Activated CD8-positive, alpha-beta T cell treated with anti-CD3 and anti-CD28 coated beads, Interleukin-2, amount 10 ng/mL, durations not matched to agents 7 days and 5 days (primary cell): ENCODE data around the gene FCHSD2. TPM values are rescaled to one million over a fixed set of nuclear protein-coding genes. Genes with fewer than 3 reads are reported as not detected.
"Not testable (repeated sequence)": the region's sequence is repeated elsewhere in the genome, so short reads cannot be mapped to it uniquely, and the experiment has no call there.

Source experiments
- ATAC-seq: fragments of 150-1000 bp; cut with Tn5 transposase; one replicate; pipeline ENCODE4 v1.10.0; 2021; ENCODE audit warnings: moderate library complexity
- CTCF ChIA-PET: fragments of 350-600 bp; sonication (Branson Sonifier 250); formaldehyde crosslinking; loops from one replicate; lab custom pipeline; 2021; ENCODE audit warnings: antibody characterized with exemption; lab: Charles Lee
- POLR2A ChIA-PET: fragments of 350-600 bp; sonication (Branson Sonifier 250); formaldehyde crosslinking; loops from one replicate; lab custom pipeline; 2021; ENCODE audit warnings: antibody characterized with exemption; lab: Charles Lee
- DNase-seq: peaks from one replicate; pipeline ENCODE4 v3.0.0-alpha.2; 2020
- H3K27ac Mint-ChIP-seq: one replicate; pipeline ENCODE4 v1.8.0; 2021; ENCODE audit warnings: mild to moderate bottlenecking, mixed read lengths
- H3K27me3 Mint-ChIP-seq: one replicate; pipeline ENCODE4 v1.8.0; 2021; ENCODE audit warnings: low read depth, mixed read lengths
- H3K36me3 Mint-ChIP-seq: one replicate; pipeline ENCODE4 v1.8.0; 2021; ENCODE audit warnings: low read depth, mixed read lengths
- H3K4me1 Mint-ChIP-seq: one replicate; pipeline ENCODE4 v1.8.0; 2021; ENCODE audit warnings: low read depth, mixed read lengths
- H3K4me3 Mint-ChIP-seq: one replicate; pipeline ENCODE4 v1.8.0; 2021; ENCODE audit warnings: mild to moderate bottlenecking, mixed read lengths
- H3K9me3 Mint-ChIP-seq: one replicate; pipeline ENCODE4 v1.8.0; 2022; ENCODE audit warnings: mixed read lengths; ENCODE audit not compliant: insufficient read depth
- total RNA-seq, 2 experiments: library from RNA; stranded (reverse); gene quantifications; one replicate each; pipeline ENCODE4 v1.2.3, GENCODE V29; 2021

Gene FCHSD2
- total RNA-seq, 2 experiments from 2014 or later: 49.6 to 51.8 TPM

DNA sequence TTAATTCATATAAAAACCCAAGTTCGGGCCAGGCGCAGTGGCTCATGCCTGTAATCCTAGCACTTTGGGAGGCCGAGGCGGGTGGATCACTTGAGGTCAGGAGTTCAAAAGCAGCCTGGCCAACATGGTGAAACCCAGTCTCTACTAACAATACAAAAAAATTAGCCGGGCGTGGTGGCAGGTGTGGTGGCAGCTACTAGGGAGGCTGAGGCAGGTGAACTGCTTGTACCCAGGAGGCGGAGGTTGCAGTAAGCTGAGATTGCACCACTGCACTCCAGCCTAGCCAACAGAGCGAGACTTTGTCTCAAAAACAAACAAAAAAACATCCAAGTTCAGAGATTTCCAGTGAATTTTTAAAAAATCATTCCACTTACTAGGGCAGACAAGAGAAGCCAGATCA is 5.4 kb downstream of the FCHSD2 start:
- CTCF ChIA-PET: interaction anchor here (0.6 to 8.6 kb wide), 6 partner anchors 10 to 213 kb away, joined by 3 to 124 read pairs (median 5); no protein-coding TSS in a partner anchor
- not testable (repeated sequence) for H3K4me3 Mint-ChIP-seq, ATAC-seq, H3K27me3 Mint-ChIP-seq, DNase-seq, H3K9me3 Mint-ChIP-seq, H3K27ac Mint-ChIP-seq
- peaks cover 42% of the 10 kb centered on the region for H3K4me1 Mint-ChIP-seq
- POLR2A ChIA-PET: interaction anchor here (1.1 kb wide), 2 partner anchors 10 to 298 kb away, joined by 3 read pairs; no protein-coding TSS in a partner anchor
- peaks cover 72% of the 10 kb centered on the region for H3K36me3 Mint-ChIP-seq

DNA sequence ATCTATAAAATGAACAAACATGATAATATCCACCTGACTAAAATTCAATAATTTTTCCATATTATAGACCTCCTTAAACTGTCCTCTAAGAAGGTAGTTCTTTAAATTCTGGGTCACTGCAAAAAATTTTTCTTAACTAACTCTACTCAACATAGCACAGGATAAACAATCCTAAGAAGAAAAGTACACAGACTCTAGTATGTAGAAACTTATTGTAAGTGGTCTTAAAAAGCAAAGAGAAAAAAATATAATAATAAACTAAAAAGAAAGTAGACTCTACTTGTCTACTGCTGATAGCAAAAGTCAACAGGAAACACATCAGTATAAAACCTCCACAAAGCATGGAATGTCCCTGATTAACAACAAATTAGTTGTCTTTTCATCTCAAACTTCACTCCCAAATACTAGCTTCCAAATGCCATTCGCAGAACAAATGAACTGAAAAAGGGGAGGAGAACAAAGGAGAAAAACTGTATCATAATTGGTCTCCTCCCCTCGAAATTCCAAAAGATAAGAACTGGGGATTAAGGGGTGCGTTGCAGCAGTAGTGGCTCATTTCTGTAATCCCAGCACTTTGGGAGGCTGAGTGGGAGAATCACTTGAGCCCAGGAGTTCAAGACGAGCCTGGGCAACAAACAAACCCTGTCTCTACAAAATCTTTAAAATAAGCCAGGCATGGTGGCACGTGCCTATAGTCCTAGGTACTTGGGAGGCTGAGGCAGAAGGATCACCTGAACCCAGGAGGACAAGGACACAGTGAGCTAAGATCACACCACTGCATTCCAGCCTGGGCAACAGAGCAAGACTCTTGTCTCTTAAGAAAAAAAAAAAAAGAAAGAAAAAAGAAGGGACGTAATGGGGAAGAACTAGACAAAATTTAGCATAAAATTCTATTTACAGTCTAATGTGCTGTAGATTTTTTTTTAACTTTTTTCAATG is 6.5 kb downstream of the FCHSD2 start:
- DNase-seq: no peak
- Mint-ChIP-seq H3K4me1 (peaks cover 42% of the 10 kb centered on the region), H3K27me3 (no peaks in the 10 kb centered on the region), H3K36me3 (peaks cover 70% of the 10 kb centered on the region), H3K9me3 (no peaks in the 10 kb centered on the region), H3K4me3 (no peak overlapping the region), H3K27ac (no peak overlapping the region)
- no peak for ATAC-seq
- ChIA-PET POLR2A (interaction anchor here (1.1 kb wide), 1 partner anchor 9 kb away, joined by 3 read pairs; no protein-coding TSS in a partner anchor), CTCF (interaction anchor here (0.7 to 8.6 kb wide), 8 partner anchors 8 to 303 kb away, joined by 3 to 124 read pairs (median 3); no protein-coding TSS in a partner anchor)

DNA sequence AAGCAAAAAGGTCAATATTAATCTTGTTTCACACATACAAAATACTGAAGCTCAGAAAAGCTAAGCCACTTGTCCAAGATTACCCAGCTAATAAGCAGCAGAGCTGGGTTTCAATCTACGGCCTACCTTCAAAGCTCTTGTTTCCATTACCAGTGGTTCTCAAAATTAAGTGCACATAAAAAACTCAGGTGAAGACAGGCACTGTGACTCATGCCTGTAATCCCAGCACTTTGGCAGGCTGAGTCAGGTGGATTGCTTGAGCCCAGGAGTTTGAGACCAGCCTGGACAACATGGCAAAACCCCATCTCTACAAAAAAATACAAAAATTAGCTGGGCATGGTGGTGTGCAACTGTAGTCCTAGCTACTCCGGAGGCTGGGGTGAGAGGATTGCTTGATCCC is 9.8 kb downstream of the FCHSD2 start:
- not testable (repeated sequence) for H3K27me3 Mint-ChIP-seq, DNase-seq, H3K4me3 Mint-ChIP-seq, ATAC-seq, H3K27ac Mint-ChIP-seq, H3K9me3 Mint-ChIP-seq
- peaks cover 13% of the 10 kb centered on the region for H3K4me1 Mint-ChIP-seq
- CTCF ChIA-PET: interaction anchor here (1.8 kb wide), 1 partner anchor 10 kb away, joined by 8 read pairs; the partner anchor contains the start of gene FCHSD2
- peaks cover 62% of the 10 kb centered on the region for H3K36me3 Mint-ChIP-seq
- POLR2A ChIA-PET: interaction anchor here (0.6 to 1.1 kb wide), 2 partner anchors 10 to 1026 kb away, joined by 3 to 4 read pairs; partner anchors contain the start of gene FCHSD2

DNA sequence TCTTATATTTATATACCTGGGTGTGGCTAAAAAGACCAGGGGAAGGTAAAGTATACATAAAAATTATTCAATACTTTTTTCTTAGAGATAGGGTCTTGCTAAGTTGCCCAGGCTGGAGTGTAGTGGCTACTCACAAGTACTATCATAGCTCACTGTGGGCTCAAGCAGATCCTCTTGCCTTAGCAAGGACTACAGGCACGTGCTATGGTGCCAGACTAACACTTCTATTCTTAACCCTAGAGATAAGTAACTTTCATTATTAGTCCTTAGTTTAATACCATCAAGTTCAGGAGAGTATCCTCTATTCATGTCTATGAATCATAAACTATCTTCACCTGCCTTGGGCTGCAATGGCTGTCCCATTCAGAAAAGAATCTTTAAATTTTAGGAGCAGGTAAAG is 11.9 kb downstream of the FCHSD2 start:
- CTCF ChIA-PET: interaction anchor here (0.8 to 2.1 kb wide), 3 partner anchors 12 to 47 kb away, joined by 3 to 5 read pairs (median 5); partner anchors contain the start of gene FCHSD2

DNA sequence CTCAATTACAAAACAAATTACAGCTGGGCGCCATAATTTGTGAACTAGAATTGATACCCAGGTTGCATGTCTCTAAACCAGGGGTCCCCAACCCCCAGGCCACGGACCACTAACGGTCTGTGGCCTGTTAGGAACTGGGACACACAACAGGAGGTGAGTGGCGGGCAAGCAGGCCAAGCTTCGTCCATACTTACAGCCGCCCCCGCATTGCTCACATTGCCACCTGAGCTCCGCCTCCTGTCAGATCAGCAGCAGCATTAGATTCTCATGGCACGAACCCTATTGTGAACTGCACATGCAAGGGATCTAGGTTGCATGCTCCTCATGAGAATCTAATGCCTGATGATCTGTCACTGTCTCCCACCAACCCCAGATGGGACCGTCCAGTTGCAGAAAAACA is 12.9 kb downstream of the FCHSD2 start:
- ChIA-PET CTCF (interaction anchor here (1.5 to 2.1 kb wide), 2 partner anchors 13 to 48 kb away, joined by 5 read pairs; partner anchors contain the start of gene FCHSD2), POLR2A (no interaction called here)
- ATAC-seq: no peak
- Mint-ChIP-seq H3K27me3 (no peaks in the 10 kb centered on the region), H3K4me1 (no peaks in the 10 kb centered on the region), H3K36me3 (peaks cover 63% of the 10 kb centered on the region), H3K27ac (no peak overlapping the region), H3K9me3 (no peaks in the 10 kb centered on the region), H3K4me3 (no peak overlapping the region)
- DNase-seq: no peak

More for the DNA sequence above, 11.9 kb downstream of the FCHSD2 start:
- peak overlapping the region; percentile 49 for H3K27ac Mint-ChIP-seq
- POLR2A ChIA-PET: no interaction called here
- no peak for ATAC-seq
- no peak for DNase-seq
- no peak overlapping the region for H3K4me3 Mint-ChIP-seq
- peaks cover 59% of the 10 kb centered on the region for H3K36me3 Mint-ChIP-seq
- peaks cover under 1% of the 10 kb centered on the region for H3K4me1 Mint-ChIP-seq
- H3K9me3 Mint-ChIP-seq: no peaks in the 10 kb centered on the region
- no peaks in the 10 kb centered on the region for H3K27me3 Mint-ChIP-seq

DNA sequence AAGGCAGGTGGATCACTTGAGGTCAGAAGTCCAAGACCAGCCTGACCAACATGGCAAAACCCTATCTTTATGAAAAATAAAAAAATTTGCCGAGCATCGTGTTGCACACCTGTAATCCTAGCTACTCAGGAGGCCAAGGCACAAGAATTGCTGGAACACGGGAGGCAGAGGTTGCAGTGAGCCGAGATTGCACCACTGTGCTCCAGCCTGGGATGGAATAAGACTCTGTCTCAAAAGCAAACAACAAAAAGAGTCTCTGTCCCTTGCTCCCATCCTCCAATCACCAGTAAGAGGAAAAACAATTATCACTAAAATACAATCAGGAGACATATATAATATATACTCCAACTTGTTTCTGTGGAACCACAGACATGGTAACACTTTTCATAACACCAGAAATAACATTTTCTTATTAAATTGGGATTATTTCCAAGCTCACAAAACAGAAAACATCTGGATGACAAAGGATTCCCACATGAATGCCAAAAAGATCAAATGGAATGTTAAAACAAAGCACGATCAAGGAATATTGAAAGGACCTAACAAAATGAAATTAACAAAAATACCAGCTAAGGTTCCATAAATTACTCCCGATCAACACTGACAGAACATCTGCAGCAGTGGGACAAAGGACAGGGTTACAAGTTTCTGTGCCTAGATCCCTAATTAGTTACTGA is 15.2 kb downstream of the FCHSD2 start:
- peaks cover 55% of the 10 kb centered on the region for H3K36me3 Mint-ChIP-seq
- H3K9me3 Mint-ChIP-seq: no peaks in the 10 kb centered on the region
- no peaks in the 10 kb centered on the region for H3K4me1 Mint-ChIP-seq
- H3K27me3 Mint-ChIP-seq: no peaks in the 10 kb centered on the region
- ATAC-seq (no peak), DNase-seq (no peak)
- H3K4me3 Mint-ChIP-seq: no peak overlapping the region
- POLR2A ChIA-PET: interaction anchor here (0.5 to 1.0 kb wide), 3 partner anchors 9 to 35 kb away, joined by 3 to 5 read pairs (median 3); partner anchors contain the start of gene FCHSD2
- no peak overlapping the region for H3K27ac Mint-ChIP-seq
- CTCF ChIA-PET: interaction anchor here (0.9 to 2.0 kb wide), 6 partner anchors 10 to 50 kb away, joined by 3 to 7 read pairs (median 4); no protein-coding TSS in a partner anchor

DNA sequence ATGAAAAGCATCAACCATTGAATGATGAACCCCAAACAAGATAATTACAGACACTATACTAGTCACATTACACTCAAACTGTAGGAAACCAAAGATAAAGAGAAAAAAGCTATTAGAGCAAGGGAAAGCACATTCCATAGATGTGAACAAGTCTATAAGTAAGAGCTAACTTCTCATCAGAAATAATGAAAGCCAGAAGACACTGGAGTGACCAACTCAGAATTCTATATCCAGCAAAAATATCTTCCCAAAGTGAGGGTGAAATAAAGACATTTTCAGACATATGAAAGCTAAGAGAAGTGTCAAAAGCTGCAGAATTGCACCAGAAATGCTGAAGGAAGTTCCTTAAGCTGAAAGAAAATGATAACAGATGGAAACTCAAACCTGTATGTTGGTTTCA is 17.3 kb downstream of the FCHSD2 start:
- no peaks in the 10 kb centered on the region for H3K4me1 Mint-ChIP-seq
- no peak for ATAC-seq
- CTCF ChIA-PET: interaction anchor here (1.2 kb wide), 1 partner anchor 18 kb away, joined by 3 read pairs; the partner anchor contains the start of gene FCHSD2
- H3K36me3 Mint-ChIP-seq: peaks cover 51% of the 10 kb centered on the region
- POLR2A ChIA-PET: no interaction called here
- no peak for DNase-seq
- no peaks in the 10 kb centered on the region for H3K9me3 Mint-ChIP-seq
- H3K4me3 Mint-ChIP-seq: no peak overlapping the region
- no peaks in the 10 kb centered on the region for H3K27me3 Mint-ChIP-seq
- no peak overlapping the region for H3K27ac Mint-ChIP-seq

DNA sequence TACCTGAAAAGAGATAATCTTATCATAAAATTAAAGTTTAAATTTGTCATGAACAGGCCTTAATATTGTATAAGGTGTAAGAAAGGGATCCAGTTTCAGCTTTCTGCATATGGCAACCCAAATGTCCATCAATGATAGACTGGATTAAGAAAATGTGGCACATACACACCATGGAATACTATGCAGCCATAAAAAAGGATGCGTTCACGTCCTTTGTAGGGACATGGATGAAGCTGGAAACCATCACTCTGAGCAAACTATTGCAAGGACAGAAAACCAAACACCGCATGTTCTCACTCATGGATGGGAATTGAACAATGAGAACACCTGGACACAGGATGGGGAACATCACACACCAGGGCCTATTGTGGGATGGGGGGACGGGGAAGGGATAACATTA is 18.2 kb downstream of the FCHSD2 start:
- DNase-seq, H3K4me1 Mint-ChIP-seq, H3K27ac Mint-ChIP-seq, H3K4me3 Mint-ChIP-seq, H3K27me3 Mint-ChIP-seq, POLR2A ChIA-PET, ATAC-seq, CTCF ChIA-PET, H3K9me3 Mint-ChIP-seq: not testable (repeated sequence)
- peaks cover 52% of the 10 kb centered on the region for H3K36me3 Mint-ChIP-seq

DNA sequence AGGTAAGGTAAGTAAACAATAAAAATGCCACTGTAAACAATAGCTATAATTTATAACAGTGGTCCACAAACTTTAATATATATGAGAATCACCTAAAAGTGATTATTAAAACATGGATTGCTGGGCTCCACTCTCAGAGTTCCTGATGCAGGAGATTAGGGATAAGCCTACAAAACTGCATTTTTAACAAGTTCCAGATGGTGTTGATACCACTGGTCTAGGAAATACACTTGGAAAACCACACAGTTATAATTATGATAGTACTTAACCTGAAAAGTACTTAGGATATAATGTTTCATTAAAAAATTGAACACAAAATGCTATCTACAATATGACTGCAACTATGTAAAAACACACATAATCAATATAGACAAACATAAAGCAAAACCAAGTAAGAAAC is 20.4 kb downstream of the FCHSD2 start:
- Mint-ChIP-seq H3K4me3 (no peak overlapping the region), H3K4me1 (peaks cover 4% of the 10 kb centered on the region), H3K27ac (no peak overlapping the region), H3K9me3 (no peaks in the 10 kb centered on the region), H3K27me3 (no peaks in the 10 kb centered on the region), H3K36me3 (peaks cover 47% of the 10 kb centered on the region)
- DNase-seq: no peak
- no peak for ATAC-seq
- CTCF ChIA-PET: no interaction called here
- POLR2A ChIA-PET: no interaction called here

DNA sequence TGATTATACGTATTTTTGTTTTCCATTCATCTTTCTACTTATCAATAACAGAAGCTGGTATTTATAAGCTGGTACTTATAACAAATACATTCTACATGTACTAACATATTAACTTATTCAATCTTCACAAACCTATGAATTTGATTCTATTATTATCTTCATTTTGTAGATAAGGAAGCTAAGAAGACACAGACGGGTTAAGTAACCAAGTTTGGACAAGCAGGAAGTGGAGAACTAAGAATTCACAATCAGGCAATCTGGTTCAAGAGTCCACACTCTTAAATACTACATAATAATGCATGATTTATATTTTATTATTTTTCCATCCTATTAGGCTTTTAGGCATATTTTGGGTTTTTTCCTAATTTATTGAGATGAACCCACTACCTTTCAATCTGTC is 25.0 kb downstream of the FCHSD2 start:
- peaks cover 50% of the 10 kb centered on the region for H3K36me3 Mint-ChIP-seq
- no peak overlapping the region for H3K4me3 Mint-ChIP-seq
- no peak overlapping the region for H3K27ac Mint-ChIP-seq
- no peaks in the 10 kb centered on the region for H3K27me3 Mint-ChIP-seq
- DNase-seq (no peak), ATAC-seq (no peak)
- H3K4me1 Mint-ChIP-seq: peaks cover 4% of the 10 kb centered on the region
- ChIA-PET CTCF (interaction anchor here (0.8 to 2.3 kb wide), 4 partner anchors 10 to 62 kb away, joined by 3 to 6 read pairs (median 4); no protein-coding TSS in a partner anchor), POLR2A (interaction anchor here (0.7 kb wide), 1 partner anchor 787 kb away, joined by 3 read pairs; no protein-coding TSS in a partner anchor)
- H3K9me3 Mint-ChIP-seq: no peaks in the 10 kb centered on the region

DNA sequence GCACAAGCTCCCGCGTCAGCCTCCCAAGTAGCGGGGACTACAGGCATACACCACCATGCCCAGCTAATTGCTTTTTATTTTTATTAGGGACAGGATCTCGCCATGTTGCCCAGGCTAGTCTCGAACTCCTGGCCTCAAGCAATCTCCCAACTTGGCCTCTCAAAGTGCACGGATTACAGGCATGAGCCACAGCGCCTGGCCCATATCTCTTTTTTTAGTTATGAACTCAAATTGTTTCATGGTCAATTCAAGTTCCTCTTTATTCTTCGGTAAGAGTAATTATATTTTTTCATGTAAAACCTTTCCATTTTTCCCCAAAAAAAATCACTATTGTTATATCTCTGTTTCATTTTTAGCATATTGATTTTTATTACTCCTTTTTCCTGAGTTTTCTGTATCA is 25.5 kb downstream of the FCHSD2 start:
- ATAC-seq (no peak), DNase-seq (no peak)
- Mint-ChIP-seq H3K4me3 (no peak overlapping the region), H3K36me3 (peaks cover 50% of the 10 kb centered on the region), H3K4me1 (peaks cover 4% of the 10 kb centered on the region), H3K27ac (no peak overlapping the region), H3K27me3 (no peaks in the 10 kb centered on the region), H3K9me3 (peaks cover 1% of the 10 kb centered on the region)
- ChIA-PET POLR2A (no interaction called here), CTCF (interaction anchor here (0.8 to 2.3 kb wide), 4 partner anchors 11 to 62 kb away, joined by 3 to 6 read pairs (median 4); no protein-coding TSS in a partner anchor)
